NCI-H510A (cell line): Measurements from ENCODE around the gene SNORC.
"Not testable (repeated sequence)": the region's sequence is repeated elsewhere in the genome, so short reads cannot be mapped to it uniquely, and the experiment has no call there.

Experiments
- DNase-seq: peaks from one replicate; lab custom pipeline; 2025; lab: John Stamatoyannopoulos, UW

Gene SNORC

GRCh38 chr2:232896720-232897597 lies 26.9 kb downstream of the SNORC start:
- DNase-seq: no peak

- no peak for DNase-seq
Measured at GRCh38 chr2:232897598-232898408, 27.7 kb downstream of the SNORC start.

GRCh38 chr2:232898592-232899543 lies 28.8 kb downstream of the SNORC start:
- DNase-seq: no peak

GRCh38 chr2:232900811-232901735 lies 31.0 kb downstream of the SNORC start:
- no peak for DNase-seq

- DNase-seq: no peak
Measured at GRCh38 chr2:232901736-232902578, 31.9 kb downstream of the SNORC start.

GRCh38 chr2:232903989-232904388 lies 33.9 kb downstream of the SNORC start:
- DNase-seq: no peak

- DNase-seq: not testable (repeated sequence)
Measured at GRCh38 chr2:232906867-232907717, 37.0 kb downstream of the SNORC start.

GRCh38 chr2:232907718-232908085 lies 37.6 kb downstream of the SNORC start:
- not testable (repeated sequence) for DNase-seq

GRCh38 chr2:232908695-232909094 lies 38.6 kb downstream of the SNORC start:
- no peak for DNase-seq

GRCh38 chr2:232910376-232910775 lies 40.3 kb downstream of the SNORC start:
- no peak for DNase-seq

- DNase-seq: no peak
Measured at GRCh38 chr2:232911712-232912277, 41.7 kb downstream of the SNORC start.

GRCh38 chr2:232913903-232914302 lies 43.8 kb downstream of the SNORC start:
- DNase-seq: no peak

- no peak for DNase-seq
Measured at GRCh38 chr2:232919141-232919540, 49.1 kb downstream of the SNORC start.

GRCh38 chr2:232920055-232920454 lies 50.0 kb downstream of the SNORC start:
- DNase-seq: no peak

GRCh38 chr2:232920760-232921159 lies 50.7 kb downstream of the SNORC start:
- no peak for DNase-seq

GRCh38 chr2:232924433-232924832 lies 54.4 kb downstream of the SNORC start:
- no peak for DNase-seq

- DNase-seq: no peak
Measured at GRCh38 chr2:232925153-232925820, 55.2 kb downstream of the SNORC start.

- DNase-seq: no peak
Measured at GRCh38 chr2:232925821-232926156, 55.7 kb downstream of the SNORC start.
